SK-N-SH (cell line): ENCODE results near the gene GADD45B.

ENCODE experiments used
- CTCF ChIP-seq: fragments of 200-600 bp; sonication (generic); IDR thresholded peaks from 2 replicates; pipeline ENCODE4 v1.6.1; 2017; ENCODE audit warnings: antibody characterized with exemption, mild to moderate bottlenecking, moderate library complexity
- MAX ChIP-seq: IDR thresholded peaks from 2 replicates; pipeline ENCODE4 v1.4.0; 2012; ENCODE audit warnings: low read depth
- NFIC ChIP-seq: IDR thresholded peaks from 2 replicates; pipeline ENCODE4 v1.4.0; 2012; ENCODE audit warnings: borderline replicate concordance
- POLR2AphosphoS5 ChIP-seq: IDR thresholded peaks from 2 replicates; pipeline ENCODE4 v1.6.1; 2012; ENCODE audit warnings: low read depth, low read length
- RAD21 ChIP-seq: IDR thresholded peaks from 2 replicates; pipeline ENCODE4 v1.6.1; 2012; ENCODE audit warnings: mild to moderate bottlenecking, low read length
- REST ChIP-seq: IDR thresholded peaks from 2 replicates; pipeline ENCODE4 v1.6.1; 2012; ENCODE audit warnings: mild to moderate bottlenecking, low read depth, low read length, moderate library complexity
- RXRA ChIP-seq: IDR thresholded peaks from 2 replicates; pipeline ENCODE4 v1.4.0; 2012; ENCODE audit warnings: low read depth, mild to moderate bottlenecking, borderline replicate concordance
- TAF1 ChIP-seq: IDR thresholded peaks from 2 replicates; pipeline ENCODE4 v1.6.1; 2012; ENCODE audit warnings: low read depth, mild to moderate bottlenecking, low read length, moderate library complexity, borderline replicate concordance
- TEAD4 ChIP-seq: IDR thresholded peaks from 2 replicates; pipeline ENCODE4 v1.4.0; 2012; ENCODE audit warnings: mild to moderate bottlenecking, borderline replicate concordance; ENCODE audit not compliant: insufficient read depth
- ZBTB33 ChIP-seq: IDR thresholded peaks from 2 replicates; pipeline ENCODE4 v1.4.0; 2012; ENCODE audit warnings: low read depth, borderline replicate concordance

- no peak for TF ChIP-seq RAD21
- TF ChIP-seq REST: no peak
- no peak for TF ChIP-seq NFIC
- no peak for TF ChIP-seq CTCF
- TF ChIP-seq POLR2AphosphoS5: no peak
- no peak for TF ChIP-seq TEAD4
- TF ChIP-seq ZBTB33: no peak
- TF ChIP-seq TAF1: no peak
- no peak for TF ChIP-seq MAX
- TF ChIP-seq RXRA: no peak
These were observed 19.9 kb downstream of the GADD45B start for GRCh38 chr19:2495651-2496316.
